ENCODE measurements around the gene NRIP2. TPM values are rescaled to one million over a fixed set of nuclear protein-coding genes. Genes with fewer than 3 reads are reported as not detected.

Gene NRIP2
- total RNA-seq, 2 experiments from 2014 or later = not detected

DNA sequence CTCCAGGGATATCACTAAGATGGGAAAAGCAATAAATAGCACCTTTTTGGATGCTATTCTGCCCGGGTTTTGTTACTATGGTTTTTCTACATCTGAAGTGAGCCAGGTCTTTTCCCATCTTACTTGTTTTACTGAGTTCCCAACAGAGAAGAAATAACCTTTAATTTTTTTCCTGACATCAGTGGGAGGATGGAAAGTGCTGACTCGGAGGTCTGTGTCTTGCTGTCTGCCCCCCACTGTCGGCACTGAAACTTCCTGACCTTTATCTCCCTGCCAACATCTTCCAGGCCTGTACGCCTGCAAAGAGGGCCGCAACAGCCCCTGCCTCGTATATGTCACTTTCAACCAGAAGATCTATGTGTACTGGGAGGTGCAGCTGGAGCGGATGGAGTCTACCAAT is 11.4 kb downstream of the NRIP2 start:
- Mint-ChIP-seq H3K4me3 (no peak overlapping the region), H3K27me3 (no peaks in the 10 kb centered on the region), H3K36me3 (peaks cover 54% of the 10 kb centered on the region), H3K9me3 (no peaks in the 10 kb centered on the region), H3K27ac (no peak overlapping the region), H3K4me1 (ENCODE audit: low read depth) (no peaks in the 10 kb centered on the region)
- ChIA-PET CTCF (no interaction called here), POLR2A (interaction anchor here (0.6 kb wide), 1 partner anchor 77 kb away, joined by 3 read pairs; no protein-coding TSS in a partner anchor)
- intact Hi-C loops (cut with micrococcal nuclease) = no loop called here
- DNase-seq = no peak

GRCh38 chr12:2820432-2820831 is 14.4 kb downstream of the NRIP2 start:
- H3K9me3 Mint-ChIP-seq = no peaks in the 10 kb centered on the region
- POLR2A ChIA-PET = no interaction called here
- intact Hi-C loops (cut with micrococcal nuclease) = no loop called here
- no peaks in the 10 kb centered on the region for H3K27me3 Mint-ChIP-seq
- H3K36me3 Mint-ChIP-seq = peaks cover 59% of the 10 kb centered on the region
- CTCF ChIA-PET = no interaction called here
- no peaks in the 10 kb centered on the region for H3K4me1 Mint-ChIP-seq (ENCODE audit: low read depth)
- no peak for DNase-seq
- no peak overlapping the region for H3K4me3 Mint-ChIP-seq
- no peak overlapping the region for H3K27ac Mint-ChIP-seq

DNA sequence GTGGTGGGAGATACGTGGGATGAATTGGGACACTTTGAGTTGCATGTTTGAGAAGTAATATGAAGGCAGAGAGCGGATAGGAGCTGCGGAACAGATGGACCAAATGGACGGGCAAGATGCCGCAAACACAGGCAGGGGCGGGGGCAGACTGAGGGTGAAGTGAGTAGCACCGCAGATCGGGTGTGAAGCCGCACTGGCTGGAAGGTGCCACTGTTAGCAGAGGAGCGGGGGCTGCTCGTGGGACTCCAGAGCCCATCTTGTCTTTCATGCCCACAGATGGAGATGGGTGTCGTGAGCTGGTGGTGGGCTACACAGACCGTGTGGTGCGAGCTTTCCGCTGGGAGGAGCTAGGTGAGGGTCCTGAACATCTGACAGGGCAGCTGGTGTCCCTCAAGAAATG is 15.0 kb downstream of the NRIP2 start:
- Mint-ChIP-seq H3K27ac (no peak overlapping the region), H3K27me3 (no peaks in the 10 kb centered on the region), H3K9me3 (no peaks in the 10 kb centered on the region), H3K36me3 (peaks cover 56% of the 10 kb centered on the region), H3K4me1 (ENCODE audit: low read depth) (peaks cover 2% of the 10 kb centered on the region), H3K4me3 (no peak overlapping the region)
- intact Hi-C loops (cut with micrococcal nuclease) = no loop called here
- DNase-seq = no peak
- CTCF ChIA-PET = interaction anchor here (0.7 kb wide), 1 partner anchor 222 kb away, joined by 9 read pairs; no protein-coding TSS in a partner anchor
- POLR2A ChIA-PET = no interaction called here

GRCh38 chr12:2813214-2814185 is 21.3 kb downstream of the NRIP2 start:
- ChIA-PET CTCF (interaction anchor here (0.8 to 2.1 kb wide), 7 partner anchors 9 to 131 kb away, joined by 3 to 12 read pairs (median 5); partner anchors contain the start of gene FKBP4), POLR2A (interaction anchor here (0.6 kb wide), 1 partner anchor 122 kb away, joined by 6 read pairs; no protein-coding TSS in a partner anchor)
- H3K27ac Mint-ChIP-seq = peak overlapping the region; percentile 98
- no peaks in the 10 kb centered on the region for H3K27me3 Mint-ChIP-seq
- no peaks in the 10 kb centered on the region for H3K9me3 Mint-ChIP-seq
- peaks cover 19% of the 10 kb centered on the region for H3K4me1 Mint-ChIP-seq (ENCODE audit: low read depth)
- intact Hi-C loops (cut with micrococcal nuclease) = loop anchor here (1.0 to 5.0 kb wide), 4 partner anchors 63 to 1059 kb away; partner anchors contain the start of genes FOXM1, PARP11 and RHNO1
- H3K36me3 Mint-ChIP-seq = peaks cover 19% of the 10 kb centered on the region
- DNase-seq = peak; percentile 66
- peak overlapping the region; percentile 99 for H3K4me3 Mint-ChIP-seq

DNA sequence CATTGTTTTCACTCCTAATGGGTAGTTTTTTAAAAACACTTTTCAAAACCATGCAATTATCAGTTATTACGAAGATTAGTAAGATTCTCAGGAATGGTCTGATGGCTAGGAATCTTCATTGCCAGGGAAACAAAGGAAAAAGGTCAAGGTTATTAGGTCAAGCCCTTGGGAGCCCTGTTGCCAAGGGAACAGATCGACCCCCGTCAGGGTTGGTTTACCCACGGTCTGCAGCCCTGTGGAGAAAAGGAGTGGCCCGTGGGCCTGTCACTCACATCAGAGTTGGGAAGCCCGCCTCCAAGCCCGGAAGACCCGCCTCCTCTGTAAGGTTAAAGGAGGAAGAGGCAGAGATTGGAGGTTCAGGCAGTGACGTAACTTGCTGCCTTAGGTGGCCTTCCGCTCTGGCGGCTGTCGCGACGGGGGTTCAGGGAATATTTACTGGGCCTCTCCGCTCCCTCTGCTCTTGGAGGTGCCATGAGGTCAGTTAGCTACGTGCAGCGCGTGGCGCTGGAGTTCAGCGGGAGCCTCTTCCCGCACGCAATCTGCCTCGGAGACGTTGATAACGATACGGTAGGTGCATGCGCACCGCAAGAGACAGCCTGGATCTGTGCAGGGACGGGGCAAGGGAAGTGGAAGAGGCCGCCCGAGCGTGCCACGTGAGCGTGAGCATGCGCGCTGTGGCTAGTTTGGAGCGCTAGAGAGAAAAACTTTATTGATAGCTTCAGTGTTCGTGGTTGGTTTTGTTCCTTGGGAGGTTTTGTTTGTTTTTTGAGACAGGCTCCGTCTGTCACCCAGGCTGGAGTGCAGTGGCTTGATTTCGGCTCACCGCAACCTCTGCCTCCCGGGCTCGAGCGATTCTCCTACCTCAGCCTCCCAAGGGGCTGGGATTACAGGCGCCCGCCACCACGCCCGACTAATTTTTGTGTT is 22.3 kb downstream of the NRIP2 start, which contains the start of gene ITFG2:
Gene ITFG2, plus strand, starts transcription at position 379 of the 924 bp plus-strand sequence. Its CDS starts 93 bp downstream, at position 472.
- ChIA-PET CTCF (interaction anchor here (1.2 to 2.1 kb wide), 4 partner anchors 14 to 65 kb away, joined by 4 to 12 read pairs (median 7); partner anchors contain the start of gene FKBP4), POLR2A (interaction anchor here (0.6 kb wide), 1 partner anchor 121 kb away, joined by 6 read pairs; no protein-coding TSS in a partner anchor)
- intact Hi-C loops (cut with micrococcal nuclease) = loop anchor here (1.0 to 5.0 kb wide), 6 partner anchors 18 to 1060 kb away; partner anchors contain the start of genes FKBP4, FOXM1, PARP11 and RHNO1

DNA sequence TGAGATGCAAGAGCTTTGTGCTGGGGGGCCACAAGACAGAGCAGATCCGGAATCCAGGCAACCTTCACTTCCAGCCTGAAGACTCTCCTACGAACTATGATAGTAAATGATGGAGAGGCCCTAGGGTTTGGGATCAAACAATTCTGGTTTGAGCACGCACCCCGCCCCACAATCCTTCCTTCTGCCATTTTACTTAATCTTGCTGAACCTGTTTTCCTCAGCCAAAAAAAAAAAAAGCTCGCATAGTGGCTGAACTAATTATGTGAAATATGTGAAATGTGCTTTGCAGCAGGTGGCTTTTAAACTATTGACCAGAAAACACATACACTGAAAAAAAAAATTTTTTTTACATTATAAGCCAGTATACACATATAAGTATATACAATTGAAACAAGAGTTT is 23.0 kb downstream of the NRIP2 start:
- peaks cover 19% of the 10 kb centered on the region for H3K4me1 Mint-ChIP-seq (ENCODE audit: low read depth)
- H3K36me3 Mint-ChIP-seq = peaks cover 6% of the 10 kb centered on the region
- intact Hi-C loops (cut with micrococcal nuclease) = loop anchor here (1.0 to 5.0 kb wide), 4 partner anchors 18 to 1060 kb away; partner anchors contain the start of genes FKBP4, FOXM1, PARP11 and RHNO1
- ChIA-PET CTCF (no interaction called here), POLR2A (no interaction called here)
- H3K27ac Mint-ChIP-seq = peak overlapping the region; percentile 33
- H3K9me3 Mint-ChIP-seq = no peaks in the 10 kb centered on the region
- peak overlapping the region; percentile 40 for H3K4me3 Mint-ChIP-seq
- no peak for DNase-seq
- no peaks in the 10 kb centered on the region for H3K27me3 Mint-ChIP-seq

More for the DNA sequence above, 22.3 kb downstream of the NRIP2 start, which contains the start of gene ITFG2:
- H3K27ac Mint-ChIP-seq = peak within 1 kb of the TSS; percentile 98
- peaks cover 12% of the 10 kb centered on the region for H3K36me3 Mint-ChIP-seq
- H3K9me3 Mint-ChIP-seq = no peaks in the 10 kb centered on the region
- peaks cover 19% of the 10 kb centered on the region for H3K4me1 Mint-ChIP-seq (ENCODE audit: low read depth)
- H3K4me3 Mint-ChIP-seq = peak within 1 kb of the TSS; percentile 99
- no peaks in the 10 kb centered on the region for H3K27me3 Mint-ChIP-seq
- peak; percentile 98 for DNase-seq

- intact Hi-C loops (cut with micrococcal nuclease) = no loop called here
- CTCF ChIA-PET = no interaction called here
- H3K27ac Mint-ChIP-seq = no peak overlapping the region
Observed at GRCh38 chr12:2806700-2807099, 28.1 kb downstream of the NRIP2 start.

GRCh38 chr12:2805143-2805520 is 29.7 kb downstream of the NRIP2 start:
- H3K27ac Mint-ChIP-seq = no peak overlapping the region
- POLR2A ChIA-PET = interaction anchor here (1.3 kb wide), 1 partner anchor 9 kb away, joined by 4 read pairs; no protein-coding TSS in a partner anchor
- intact Hi-C loops (cut with micrococcal nuclease) = no loop called here
- CTCF ChIA-PET = no interaction called here
- peaks cover 2% of the 10 kb centered on the region for H3K4me1 Mint-ChIP-seq (ENCODE audit: low read depth)
- H3K27me3 Mint-ChIP-seq = no peaks in the 10 kb centered on the region
- peaks cover 35% of the 10 kb centered on the region for H3K36me3 Mint-ChIP-seq
- no peak overlapping the region for H3K4me3 Mint-ChIP-seq
- no peak for DNase-seq
- no peaks in the 10 kb centered on the region for H3K9me3 Mint-ChIP-seq

More at GRCh38 chr12:2806700-2807099, 28.1 kb downstream of the NRIP2 start:
- Mint-ChIP-seq H3K9me3 (no peaks in the 10 kb centered on the region), H3K4me3 (no peak overlapping the region), H3K4me1 (ENCODE audit: low read depth) (peaks cover 4% of the 10 kb centered on the region), H3K36me3 (peaks cover 22% of the 10 kb centered on the region), H3K27me3 (no peaks in the 10 kb centered on the region)
- no peak for DNase-seq
- POLR2A ChIA-PET = no interaction called here

GRCh38 chr12:2804393-2805142 is 30.3 kb downstream of the NRIP2 start:
- H3K27ac Mint-ChIP-seq = no peak overlapping the region
- intact Hi-C loops (cut with micrococcal nuclease) = no loop called here
- no peak for DNase-seq
- peaks cover 2% of the 10 kb centered on the region for H3K4me1 Mint-ChIP-seq (ENCODE audit: low read depth)
- H3K36me3 Mint-ChIP-seq = peaks cover 40% of the 10 kb centered on the region
- no peak overlapping the region for H3K4me3 Mint-ChIP-seq
- POLR2A ChIA-PET = interaction anchor here (1.3 kb wide), 1 partner anchor 9 kb away, joined by 4 read pairs; no protein-coding TSS in a partner anchor
- no peaks in the 10 kb centered on the region for H3K9me3 Mint-ChIP-seq
- H3K27me3 Mint-ChIP-seq = no peaks in the 10 kb centered on the region
- CTCF ChIA-PET = interaction anchor here (1.0 to 1.1 kb wide), 2 partner anchors 9 to 19 kb away, joined by 3 read pairs; no protein-coding TSS in a partner anchor

- intact Hi-C loops (cut with micrococcal nuclease) = no loop called here
- H3K4me1 Mint-ChIP-seq (ENCODE audit: low read depth) = peaks cover 2% of the 10 kb centered on the region
- no peak overlapping the region for H3K4me3 Mint-ChIP-seq
- DNase-seq = no peak
- ChIA-PET POLR2A (interaction anchor here (1.3 kb wide), 1 partner anchor 8 kb away, joined by 4 read pairs; no protein-coding TSS in a partner anchor), CTCF (interaction anchor here (1.0 to 1.1 kb wide), 2 partner anchors 10 to 19 kb away, joined by 3 read pairs; no protein-coding TSS in a partner anchor)
- no peaks in the 10 kb centered on the region for H3K27me3 Mint-ChIP-seq
- no peaks in the 10 kb centered on the region for H3K9me3 Mint-ChIP-seq
- H3K36me3 Mint-ChIP-seq = peaks cover 46% of the 10 kb centered on the region
- H3K27ac Mint-ChIP-seq = no peak overlapping the region
Observed at GRCh38 chr12:2803635-2804392, 31.0 kb downstream of the NRIP2 start.

Data from activated CD4-positive, alpha-beta memory T cell treated with anti-CD3 and anti-CD28 coated beads for 36 hours (primary cell).